ENCODE measurements around the gene SH3TC2.

DNA sequence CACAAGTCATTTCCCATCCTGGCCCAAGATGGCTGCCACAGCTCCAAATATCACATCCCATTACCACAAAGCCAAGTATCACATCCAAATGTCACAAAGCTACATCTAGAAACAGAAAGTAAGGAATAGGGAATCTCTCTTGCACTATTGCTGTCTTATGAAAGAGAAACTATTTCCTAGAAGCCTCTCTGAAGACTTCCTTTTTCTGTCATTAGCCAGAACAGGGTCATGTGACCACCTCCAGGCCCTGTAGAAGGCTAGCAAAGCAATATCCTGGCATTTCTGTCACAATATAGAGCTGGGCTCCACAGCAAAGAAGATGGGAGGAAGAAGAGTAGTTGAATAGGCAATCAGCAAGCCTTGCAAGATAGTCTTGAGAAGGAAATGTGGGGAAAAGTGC lies 99.2 kb downstream of the SH3TC2 start:
- TF ChIP-seq, protein P1, sequence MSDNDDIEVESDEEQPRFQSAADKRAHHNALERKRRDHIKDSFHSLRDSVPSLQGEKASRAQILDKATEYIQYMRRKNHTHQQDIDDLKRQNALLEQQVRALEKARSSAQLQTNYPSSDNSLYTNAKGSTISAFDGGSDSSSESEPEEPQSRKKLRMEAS (IDR thresholded peaks at IDR 0.05; ENCODE audit: low read depth) = no peak
- TF ChIP-seq, protein P2, sequence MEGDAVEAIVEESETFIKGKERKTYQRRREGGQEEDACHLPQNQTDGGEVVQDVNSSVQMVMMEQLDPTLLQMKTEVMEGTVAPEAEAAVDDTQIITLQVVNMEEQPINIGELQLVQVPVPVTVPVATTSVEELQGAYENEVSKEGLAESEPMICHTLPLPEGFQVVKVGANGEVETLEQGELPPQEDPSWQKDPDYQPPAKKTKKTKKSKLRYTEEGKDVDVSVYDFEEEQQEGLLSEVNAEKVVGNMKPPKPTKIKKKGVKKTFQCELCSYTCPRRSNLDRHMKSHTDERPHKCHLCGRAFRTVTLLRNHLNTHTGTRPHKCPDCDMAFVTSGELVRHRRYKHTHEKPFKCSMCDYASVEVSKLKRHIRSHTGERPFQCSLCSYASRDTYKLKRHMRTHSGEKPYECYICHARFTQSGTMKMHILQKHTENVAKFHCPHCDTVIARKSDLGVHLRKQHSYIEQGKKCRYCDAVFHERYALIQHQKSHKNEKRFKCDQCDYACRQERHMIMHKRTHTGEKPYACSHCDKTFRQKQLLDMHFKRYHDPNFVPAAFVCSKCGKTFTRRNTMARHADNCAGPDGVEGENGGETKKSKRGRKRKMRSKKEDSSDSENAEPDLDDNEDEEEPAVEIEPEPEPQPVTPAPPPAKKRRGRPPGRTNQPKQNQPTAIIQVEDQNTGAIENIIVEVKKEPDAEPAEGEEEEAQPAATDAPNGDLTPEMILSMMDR (IDR thresholded peaks at IDR 0.05) = no peak
- TF ChIP-seq EZH2phosphoT487 (IDR thresholded peaks at IDR 0.05; ENCODE audit: borderline replicate concordance, low read depth) (no peak), YY1 (IDR thresholded peaks at IDR 0.05; ENCODE audit: low read depth) (no peak), EP300 (IDR thresholded peaks at IDR 0.05; ENCODE audit: borderline replicate concordance in 1 of 2, low read depth in 1 of 2, low read length in 1 of 2) (no peak)
- TF ChIP-seq, protein P3, sequence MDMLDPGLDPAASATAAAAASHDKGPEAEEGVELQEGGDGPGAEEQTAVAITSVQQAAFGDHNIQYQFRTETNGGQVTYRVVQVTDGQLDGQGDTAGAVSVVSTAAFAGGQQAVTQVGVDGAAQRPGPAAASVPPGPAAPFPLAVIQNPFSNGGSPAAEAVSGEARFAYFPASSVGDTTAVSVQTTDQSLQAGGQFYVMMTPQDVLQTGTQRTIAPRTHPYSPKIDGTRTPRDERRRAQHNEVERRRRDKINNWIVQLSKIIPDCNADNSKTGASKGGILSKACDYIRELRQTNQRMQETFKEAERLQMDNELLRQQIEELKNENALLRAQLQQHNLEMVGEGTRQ (IDR thresholded peaks at IDR 0.05; ENCODE audit: borderline replicate concordance, low read depth, low read length) = no peak

All from SK-N-SH (cell line).